Putamen (tissue), 1 donor: Measurements from ENCODE around the gene PAQR4.
"Not testable (repeated sequence)": the region's sequence is repeated elsewhere in the genome, so short reads cannot be mapped to it uniquely, and the experiment has no call there.

Experiments
- DNase-seq: peaks from one replicate; pipeline ENCODE4 v3.0.0-alpha.2; 2016; ENCODE audit warnings: low spot score

Gene PAQR4

GRCh38 chr16:2968738-2969544, at the start of gene PAQR4:
PAQR4 (plus strand) TSS chr16:2969348; CDS start chr16:2969675, 327 bp downstream.
- DNase-seq = peak; percentile 90

GRCh38 chr16:2919511-2920255, 49.5 kb upstream of the PAQR4 start:
- peak; percentile 69 for DNase-seq

GRCh38 chr16:2923481-2923880, 45.7 kb upstream of the PAQR4 start:
- no peak for DNase-seq

- DNase-seq = no peak
Measured at GRCh38 chr16:2924901-2925755, 44.0 kb upstream of the PAQR4 start.

GRCh38 chr16:2925951-2926649, 43.0 kb upstream of the PAQR4 start:
- DNase-seq = no peak

- DNase-seq = no peak
Measured at GRCh38 chr16:2926650-2926999, 42.5 kb upstream of the PAQR4 start.

- DNase-seq = peak; percentile 81
Measured at GRCh38 chr16:2927010-2927646, 42.0 kb upstream of the PAQR4 start.

GRCh38 chr16:2928151-2928550, 41.0 kb upstream of the PAQR4 start:
- not testable (repeated sequence) for DNase-seq

- no peak for DNase-seq
Measured at GRCh38 chr16:2928796-2929195, 40.4 kb upstream of the PAQR4 start.

GRCh38 chr16:2929693-2930092, 39.5 kb upstream of the PAQR4 start:
- no peak for DNase-seq

GRCh38 chr16:2930236-2930635, 38.9 kb upstream of the PAQR4 start:
- no peak for DNase-seq

GRCh38 chr16:2931231-2931914, 37.8 kb upstream of the PAQR4 start:
- DNase-seq = not testable (repeated sequence)

GRCh38 chr16:2933136-2933535, 36.0 kb upstream of the PAQR4 start:
- DNase-seq = no peak

- no peak for DNase-seq
Measured at GRCh38 chr16:2933701-2934100, 35.4 kb upstream of the PAQR4 start.

GRCh38 chr16:2934450-2934849, 34.7 kb upstream of the PAQR4 start:
- DNase-seq = no peak

GRCh38 chr16:2936436-2937011, 32.6 kb upstream of the PAQR4 start:
- DNase-seq = no peak

GRCh38 chr16:2937170-2937569, 32.0 kb upstream of the PAQR4 start:
- DNase-seq = no peak

- DNase-seq = no peak
Measured at GRCh38 chr16:2938206-2938605, 30.9 kb upstream of the PAQR4 start.

- no peak for DNase-seq
Measured at GRCh38 chr16:2939968-2940367, 29.2 kb upstream of the PAQR4 start.

GRCh38 chr16:2942045-2942444, 27.1 kb upstream of the PAQR4 start:
- no peak for DNase-seq
